BLaER1 treated with 17β-estradiol and CSF1 and Interleukin-3, amounts not matched to agents 10 nM and 100 nM (cell line): ENCODE measurements around the gene ZNF526.
"Not testable (repeated sequence)": the region's sequence is repeated elsewhere in the genome, so short reads cannot be mapped to it uniquely, and the experiment has no call there.

Source experiments
- H3K27ac ChIP-seq, 11 experiments: shearing (Covaris generic); formaldehyde crosslinking; 2 replicates each; pipeline ENCODE4 v1.8.1; 2022
- H3K27me3 ChIP-seq, 11 experiments: shearing (Covaris generic); formaldehyde crosslinking; 2 replicates each; pipeline ENCODE4 v1.8.1; 2022
- H3K36me3 ChIP-seq, 11 experiments: shearing (Covaris generic); formaldehyde crosslinking; 2 replicates each; pipeline ENCODE4 v1.8.1; 2022
- H3K4me1 ChIP-seq, 10 experiments: shearing (Covaris generic); formaldehyde crosslinking; 2 replicates each; pipeline ENCODE4 v1.8.1; 2022
- H3K4me2 ChIP-seq, 11 experiments: shearing (Covaris generic); formaldehyde crosslinking; 2 replicates each; pipeline ENCODE4 v1.8.1; 2022
- H3K4me3 ChIP-seq, 10 experiments: shearing (Covaris generic); formaldehyde crosslinking; 2 replicates each; pipeline ENCODE4 v1.8.1; 2022
- H3K9ac ChIP-seq, 11 experiments: shearing (Covaris generic); formaldehyde crosslinking; 2 replicates each; pipeline ENCODE4 v1.8.1; 2022
- H3K9me3 ChIP-seq, 11 experiments: shearing (Covaris generic); formaldehyde crosslinking; replicated peaks in 1 of 11; 2 replicates each; pipeline ENCODE4 v1.8.1; 2022
- H4K20me1 ChIP-seq, 11 experiments: shearing (Covaris generic); formaldehyde crosslinking; 2 replicates each; pipeline ENCODE4 v1.8.1; 2022
- Cebpa-rat ChIP-seq, 11 experiments: shearing (Covaris generic); IDR thresholded peaks; 2 replicates each; pipeline ENCODE4 v1.8.1; 2022

Gene ZNF526

GRCh38 chr19:42253245-42254088 lies 33.4 kb downstream of the ZNF526 start:
- no peaks in the 10 kb centered on the region for H3K9me3 ChIP-seq
- peak overlapping the region; percentile 89 to 97 (median 94); a peak in 21 of 22 replicates for H3K27ac ChIP-seq
- no peaks in the 10 kb centered on the region for H3K27me3 ChIP-seq
- H4K20me1 ChIP-seq = peaks cover 26 to 52% (median 39%) of the 10 kb centered on the region in 11 experiments; a peak in 21 of 22 replicates
- H3K9ac ChIP-seq = peak overlapping the region; percentile 89 to 98 (median 96)
- H3K4me2 ChIP-seq = peak overlapping the region; percentile 95 to 100 (median 100)
- peak overlapping the region; percentile 88 to 100 (median 99) for H3K4me3 ChIP-seq
- H3K4me1 ChIP-seq = peaks cover 41 to 56% (median 51%) of the 10 kb centered on the region in 10 experiments
- H3K36me3 ChIP-seq = peaks cover 20 to 26% (median 23%) of the 10 kb centered on the region in 11 experiments; a peak in 21 of 22 replicates
- no peak for TF ChIP-seq Cebpa-rat (IDR thresholded peaks at IDR 0.05)

- Histone ChIP-seq H3K27me3 (no peaks in the 10 kb centered on the region), H3K9ac (peak overlapping the region; percentile 89 to 98 (median 96)), H4K20me1 (peaks cover 18 to 44% (median 36%) of the 10 kb centered on the region in 11 experiments; a peak in 21 of 22 replicates), H3K4me2 (peak overlapping the region; percentile 56 to 85 (median 75)), H3K9me3 (no peaks in the 10 kb centered on the region), H3K27ac (peak overlapping the region; percentile 89 to 97 (median 94)), H3K4me1 (peaks cover 33 to 53% (median 48%) of the 10 kb centered on the region in 10 experiments), H3K36me3 (peaks cover 12 to 18% (median 15%) of the 10 kb centered on the region in 11 experiments; a peak in 21 of 22 replicates), H3K4me3 (peak overlapping the region; percentile 88 to 100 (median 99))
- no peak for TF ChIP-seq Cebpa-rat (IDR thresholded peaks at IDR 0.05)
Measured at GRCh38 chr19:42254089-42254849, 34.2 kb downstream of the ZNF526 start.

GRCh38 chr19:42254850-42255765 lies 35.0 kb downstream of the ZNF526 start, which contains the start of gene ERF:
ERF (minus strand) TSS chr19:42255128; CDS start chr19:42254999, 129 bp downstream.
- Histone ChIP-seq H3K4me1 (peaks cover 24 to 50% (median 40%) of the 10 kb centered on the region in 10 experiments), H3K36me3 (peaks cover 4 to 9% (median 7%) of the 10 kb centered on the region in 11 experiments; a peak in 19 of 22 replicates), H3K4me3 (peak within 1 kb of the TSS; percentile 88 to 100 (median 99)), H3K9ac (peak within 1 kb of the TSS; percentile 89 to 98 (median 96)), H3K27ac (peak within 1 kb of the TSS; percentile 89 to 97 (median 94)), H3K4me2 (peak within 1 kb of the TSS; percentile 87 to 99 (median 97)), H4K20me1 (peaks cover 10 to 36% (median 28%) of the 10 kb centered on the region in 11 experiments; a peak in 21 of 22 replicates), H3K27me3 (no peaks in the 10 kb centered on the region), H3K9me3 (no peaks in the 10 kb centered on the region)
- TF ChIP-seq Cebpa-rat (IDR thresholded peaks at IDR 0.05) = no peak

- Histone ChIP-seq H3K4me3 (peak overlapping the region; percentile 88 to 100 (median 99)), H3K4me2 (peak overlapping the region; percentile 87 to 99 (median 97)), H3K27me3 (no peaks in the 10 kb centered on the region), H4K20me1 (peaks cover under 1 to 26% (median 19%) of the 10 kb centered on the region in 11 experiments; a peak in 17 of 22 replicates), H3K4me1 (peaks cover 15 to 41% (median 30%) of the 10 kb centered on the region in 10 experiments), H3K36me3 (no peaks in the 10 kb centered on the region), H3K9ac (peak overlapping the region; percentile 69 to 96 (median 79)), H3K27ac (peak overlapping the region; percentile 27 to 93 (median 69); a peak in 20 of 22 replicates), H3K9me3 (no peaks in the 10 kb centered on the region)
- TF ChIP-seq Cebpa-rat (IDR thresholded peaks at IDR 0.05) = no peak
Measured at GRCh38 chr19:42255766-42256745, 35.9 kb downstream of the ZNF526 start.

- H3K27me3 ChIP-seq, H4K20me1 ChIP-seq, H3K27ac ChIP-seq: not testable (repeated sequence)
Measured at GRCh38 chr19:42257842-42258241, 37.7 kb downstream of the ZNF526 start.

GRCh38 chr19:42261763-42262162 lies 41.7 kb downstream of the ZNF526 start:
- Histone ChIP-seq H3K9me3 (no peaks in the 10 kb centered on the region), H3K4me1 (peaks cover 0 to 6% (median 4%) of the 10 kb centered on the region in 10 experiments; a peak in 14 of 20 replicates), H3K36me3 (no peaks in the 10 kb centered on the region), H3K4me2 (no peak overlapping the region), H3K9ac (no peak overlapping the region), H4K20me1 (no peaks in the 10 kb centered on the region), H3K27ac (no peak overlapping the region), H3K27me3 (no peaks in the 10 kb centered on the region), H3K4me3 (no peak overlapping the region)
- no peak for TF ChIP-seq Cebpa-rat (IDR thresholded peaks at IDR 0.05)

More at GRCh38 chr19:42257842-42258241, 37.7 kb downstream of the ZNF526 start:
- not testable (repeated sequence) for H3K4me3 ChIP-seq, H3K9ac ChIP-seq, H3K4me2 ChIP-seq, H3K36me3 ChIP-seq, H3K9me3 ChIP-seq
- H3K4me1 ChIP-seq = peaks cover 5 to 24% (median 12%) of the 10 kb centered on the region in 10 experiments

- H4K20me1 ChIP-seq, H3K4me3 ChIP-seq, H3K36me3 ChIP-seq, H3K9ac ChIP-seq, H3K27me3 ChIP-seq, H3K9me3 ChIP-seq, H3K27ac ChIP-seq, H3K4me2 ChIP-seq: not testable (repeated sequence)
- H3K4me1 ChIP-seq = peaks cover 10 to 31% (median 28%) of the 10 kb centered on the region in 10 experiments
Measured at GRCh38 chr19:42266105-42266504, 46.0 kb downstream of the ZNF526 start.
